ENCODE results near the gene PPP1R14B. TPM values are rescaled to one million over a fixed set of nuclear protein-coding genes. Genes with fewer than 3 reads are reported as not detected.

The PPP1R14B gene
- total RNA-seq, result 100 to 1,000 TPM; 376 to 377 TPM

GRCh38 chr11:64246871-64247728 lies at the start of gene PPP1R14B:
TSS of gene PPP1R14B (minus strand) at chr11:64246943. CDS start at chr11:64246673, 270 bp downstream.
- CTCF ChIA-PET, result interaction anchor here (0.8 to 2.9 kb wide), 7 partner anchors 9 to 54 kb away, joined by 4 to 16 read pairs (median 6); partner anchors contain the start of genes CATSPERZ and FERMT3
- POLR2A ChIA-PET, result interaction anchor here (0.6 to 2.7 kb wide), 7 partner anchors 23 to 93 kb away, joined by 3 to 18 read pairs (median 3); partner anchors contain the start of genes CCDC88B, ESRRA, STIP1 and TRMT112

GRCh38 chr11:64296236-64296635 lies 49.5 kb upstream of the PPP1R14B start:
- CTCF ChIA-PET, result interaction anchor here (0.6 kb wide), 1 partner anchor 1022 kb away, joined by 3 read pairs; no protein-coding TSS in a partner anchor
- POLR2A ChIA-PET, result interaction anchor here (1.2 kb wide), 1 partner anchor 25 kb away, joined by 3 read pairs; no protein-coding TSS in a partner anchor

- CTCF ChIA-PET, result interaction anchor here (0.6 kb wide), 1 partner anchor 8 kb away, joined by 3 read pairs; no protein-coding TSS in a partner anchor
- POLR2A ChIA-PET, result no interaction called here
Observed at GRCh38 chr11:64295760-64296159, 49.0 kb upstream of the PPP1R14B start.

GRCh38 chr11:64294774-64295173 lies 48.0 kb upstream of the PPP1R14B start:
- ChIA-PET POLR2A (no interaction called here), CTCF (no interaction called here)

GRCh38 chr11:64292460-64293254 lies 45.9 kb upstream of the PPP1R14B start:
- CTCF ChIA-PET, result interaction anchor here (0.6 to 4.6 kb wide), 6 partner anchors 9 to 319 kb away, joined by 3 to 26 read pairs (median 3); no protein-coding TSS in a partner anchor

GRCh38 chr11:64291752-64292459 lies 45.2 kb upstream of the PPP1R14B start:
- CTCF ChIA-PET, result interaction anchor here (0.6 to 4.6 kb wide), 4 partner anchors 9 to 318 kb away, joined by 3 to 26 read pairs (median 6); no protein-coding TSS in a partner anchor
- POLR2A ChIA-PET, result no interaction called here

More at GRCh38 chr11:64292460-64293254, 45.9 kb upstream of the PPP1R14B start:
- POLR2A ChIA-PET, result interaction anchor here (0.5 kb wide), 1 partner anchor 107 kb away, joined by 4 read pairs; the partner anchor contains the start of gene STIP1

- ChIA-PET POLR2A (no interaction called here), CTCF (interaction anchor here (2.3 to 4.6 kb wide), 2 partner anchors 10 to 13 kb away, joined by 8 to 26 read pairs; no protein-coding TSS in a partner anchor)
Observed at GRCh38 chr11:64291262-64291751, 44.6 kb upstream of the PPP1R14B start, which contains the start of gene KCNK4. TSS of gene KCNK4 (plus strand) at chr11:64291302. CDS start at chr11:64293019, 1,717 bp downstream.

- CTCF ChIA-PET, result interaction anchor here (1.3 to 4.6 kb wide), 4 partner anchors 10 to 40 kb away, joined by 4 to 26 read pairs (median 8); partner anchors contain the start of genes CATSPERZ and PLCB3
- POLR2A ChIA-PET, result interaction anchor here (1.2 kb wide), 1 partner anchor 84 kb away, joined by 3 read pairs; the partner anchor contains the start of gene FERMT3
Observed at GRCh38 chr11:64290352-64291261, 43.9 kb upstream of the PPP1R14B start.

- ChIA-PET CTCF (interaction anchor here (0.5 to 2.5 kb wide), 6 partner anchors 12 to 600 kb away, joined by 3 to 11 read pairs (median 6); partner anchors contain the start of genes CATSPERZ and PLCB3), POLR2A (interaction anchor here (1.2 kb wide), 1 partner anchor 82 kb away, joined by 3 read pairs; the partner anchor contains the start of gene FERMT3)
Observed at GRCh38 chr11:64289002-64289564, 42.3 kb upstream of the PPP1R14B start.

- POLR2A ChIA-PET, result no interaction called here
Observed at GRCh38 chr11:64288353-64288750, 41.6 kb upstream of the PPP1R14B start.

GRCh38 chr11:64287676-64288352 lies 41.1 kb upstream of the PPP1R14B start:
- CTCF ChIA-PET, result interaction anchor here (0.7 to 2.5 kb wide), 3 partner anchors 13 to 17 kb away, joined by 3 to 11 read pairs (median 4); no protein-coding TSS in a partner anchor
- POLR2A ChIA-PET, result no interaction called here

More at GRCh38 chr11:64288353-64288750, 41.6 kb upstream of the PPP1R14B start:
- CTCF ChIA-PET, result interaction anchor here (0.6 to 2.5 kb wide), 3 partner anchors 13 to 21 kb away, joined by 3 to 11 read pairs (median 3); no protein-coding TSS in a partner anchor

GRCh38 chr11:64286801-64287159 lies 40.0 kb upstream of the PPP1R14B start:
- POLR2A ChIA-PET, result no interaction called here
- CTCF ChIA-PET, result interaction anchor here (0.9 to 2.5 kb wide), 3 partner anchors 14 to 18 kb away, joined by 3 to 11 read pairs (median 4); no protein-coding TSS in a partner anchor

- POLR2A ChIA-PET, result interaction anchor here (0.9 to 3.3 kb wide), 2 partner anchors 16 to 18 kb away, joined by 3 to 20 read pairs; no protein-coding TSS in a partner anchor
- CTCF ChIA-PET, result interaction anchor here (0.9 to 3.4 kb wide), 5 partner anchors 15 to 35 kb away, joined by 3 to 26 read pairs (median 8); partner anchors contain the start of genes CATSPERZ and PLCB3
Observed at GRCh38 chr11:64285885-64286800, 39.4 kb upstream of the PPP1R14B start.

Measured in activated CD8-positive, alpha-beta memory T cell treated with anti-CD3 and anti-CD28 coated beads for 36 hours (primary cell).